Activated naive CD4-positive, alpha-beta T cell treated with anti-CD3 and anti-CD28 coated beads, Interleukin-2, amount 50 U/mL, for 72 hours (primary cell): Measurements from ENCODE around the gene GALNT17. TPM values are rescaled to one million over a fixed set of nuclear protein-coding genes. Genes with fewer than 3 reads are reported as not detected.

Experiments
- ATAC-seq, 2 donors: fragments of 150-1000 bp; cut with Tn5 transposase; 2 replicates each; pipeline ENCODE4 v1.10.0; 2021; ENCODE audit warnings: mild to moderate bottlenecking in 2 of 2, moderate library complexity in 2 of 2
- DNase-seq, 2 donors: peaks; one replicate each; pipeline ENCODE4 v3.0.0; 2021 to 2022; ENCODE audit warnings: low spot score in 2 of 2
- H3K27ac Mint-ChIP-seq, 2 donors: one replicate each; pipeline ENCODE4 v1.8.0; 2022; ENCODE audit warnings: mild to moderate bottlenecking in 2 of 2, mixed read lengths in 2 of 2
- H3K36me3 Mint-ChIP-seq, 2 donors: one replicate each; pipeline ENCODE4 v1.8.0; 2022; ENCODE audit warnings: mixed read lengths in 2 of 2
- H3K9me3 Mint-ChIP-seq, 2 donors: one replicate each; pipeline ENCODE4 v1.8.0; 2022; ENCODE audit warnings: mixed read lengths in 2 of 2
- total RNA-seq, 2 donors: library from RNA; stranded (reverse); gene quantifications; one replicate each; pipeline ENCODE4 v1.2.3, GENCODE V29; 2022

The GALNT17 gene
- not detected for total RNA-seq

GRCh38 chr7:71132127-71132376 lies at the start of gene GALNT17:
GALNT17 (plus strand) TSS chr7:71132144.
- no peak within 1 kb of the TSS for H3K27ac Mint-ChIP-seq
- H3K36me3 Mint-ChIP-seq: peaks cover 0 to 17% of the 10 kb centered on the region in 2 donors
- H3K9me3 Mint-ChIP-seq: peaks cover 4% of the 10 kb centered on the region in 2 donors
- ATAC-seq: no peak
- no peak for DNase-seq

GRCh38 chr7:71095266-71095860 lies 36.6 kb upstream of the GALNT17 start:
- Mint-ChIP-seq H3K36me3 (peaks cover 0 to 16% of the 10 kb centered on the region in 2 donors), H3K9me3 (peaks cover 36 to 45% of the 10 kb centered on the region in 2 donors), H3K27ac (no peak overlapping the region)
- ATAC-seq: no peak
- no peak for DNase-seq

GRCh38 chr7:71096351-71096750 lies 35.6 kb upstream of the GALNT17 start:
- ATAC-seq (no peak), DNase-seq (no peak)
- Mint-ChIP-seq H3K27ac (no peak overlapping the region), H3K36me3 (peaks cover 0 to 11% of the 10 kb centered on the region in 2 donors), H3K9me3 (peaks cover 31 to 40% of the 10 kb centered on the region in 2 donors)

- Mint-ChIP-seq H3K9me3 (peaks cover 22 to 25% of the 10 kb centered on the region in 2 donors), H3K36me3 (peaks cover 0 to 10% of the 10 kb centered on the region in 2 donors)
- no peak for ATAC-seq
Measured at GRCh38 chr7:71106226-71106625, 25.7 kb upstream of the GALNT17 start.

GRCh38 chr7:71112436-71112835 lies 19.5 kb upstream of the GALNT17 start:
- ATAC-seq: no peak
- H3K27ac Mint-ChIP-seq: no peak overlapping the region
- no peak for DNase-seq
- H3K9me3 Mint-ChIP-seq: peaks cover 33 to 42% of the 10 kb centered on the region in 2 donors
- peaks cover 6% of the 10 kb centered on the region in 2 donors for H3K36me3 Mint-ChIP-seq

More at GRCh38 chr7:71106226-71106625, 25.7 kb upstream of the GALNT17 start:
- H3K27ac Mint-ChIP-seq: no peak overlapping the region
- no peak for DNase-seq

GRCh38 chr7:71120096-71120495 lies 11.8 kb upstream of the GALNT17 start:
- no peak for ATAC-seq
- no peak for DNase-seq
- Mint-ChIP-seq H3K9me3 (peaks cover 13 to 27% of the 10 kb centered on the region in 2 donors), H3K36me3 (peaks cover 0 to 2% of the 10 kb centered on the region in 2 donors), H3K27ac (no peak overlapping the region)

- Mint-ChIP-seq H3K9me3 (peaks cover 4% of the 10 kb centered on the region in 2 donors), H3K36me3 (peaks cover 0 to 17% of the 10 kb centered on the region in 2 donors), H3K27ac (no peak overlapping the region)
- no peak for DNase-seq
- no peak for ATAC-seq
Measured at GRCh38 chr7:71129126-71129525, 2.8 kb upstream of the GALNT17 start.

GRCh38 chr7:71130031-71130679 lies 1.8 kb upstream of the GALNT17 start:
- peaks cover 4% of the 10 kb centered on the region in 2 donors for H3K9me3 Mint-ChIP-seq
- no peak for ATAC-seq
- no peak for DNase-seq
- no peak overlapping the region for H3K27ac Mint-ChIP-seq
- peaks cover 0 to 17% of the 10 kb centered on the region in 2 donors for H3K36me3 Mint-ChIP-seq

- Mint-ChIP-seq H3K36me3 (peaks cover 0 to 17% of the 10 kb centered on the region in 2 donors), H3K9me3 (peaks cover 4% of the 10 kb centered on the region in 2 donors), H3K27ac (no peak overlapping the region)
- ATAC-seq: no peak
- no peak for DNase-seq
Measured at GRCh38 chr7:71131256-71132126, 453 bp upstream of the GALNT17 start.

- ATAC-seq (no peak), DNase-seq (no peak)
- peaks cover 4% of the 10 kb centered on the region in 2 donors for H3K9me3 Mint-ChIP-seq
- H3K36me3 Mint-ChIP-seq: peaks cover 0 to 17% of the 10 kb centered on the region in 2 donors
- H3K27ac Mint-ChIP-seq: no peak overlapping the region
Measured at GRCh38 chr7:71132377-71133231, 660 bp downstream of the GALNT17 start.

GRCh38 chr7:71133232-71133622 lies 1.3 kb downstream of the GALNT17 start:
- ATAC-seq (no peak), DNase-seq (no peak)
- Mint-ChIP-seq H3K9me3 (peaks cover 4 to 7% of the 10 kb centered on the region in 2 donors), H3K27ac (no peak overlapping the region), H3K36me3 (peaks cover 0 to 17% of the 10 kb centered on the region in 2 donors)

GRCh38 chr7:71133856-71134255 lies 1.9 kb downstream of the GALNT17 start:
- no peak overlapping the region for H3K27ac Mint-ChIP-seq
- H3K36me3 Mint-ChIP-seq: peaks cover 0 to 17% of the 10 kb centered on the region in 2 donors
- peaks cover 4 to 9% of the 10 kb centered on the region in 2 donors for H3K9me3 Mint-ChIP-seq
- ATAC-seq (no peak), DNase-seq (no peak)

GRCh38 chr7:71135116-71135515 lies 3.2 kb downstream of the GALNT17 start:
- Mint-ChIP-seq H3K27ac (no peak overlapping the region), H3K9me3 (peaks cover 12 to 13% of the 10 kb centered on the region in 2 donors), H3K36me3 (peaks cover 0 to 26% of the 10 kb centered on the region in 2 donors)
- DNase-seq (no peak), ATAC-seq (no peak)

- DNase-seq: no peak
- Mint-ChIP-seq H3K36me3 (peaks cover 0 to 24% of the 10 kb centered on the region in 2 donors), H3K27ac (no peak overlapping the region), H3K9me3 (peaks cover 12 to 13% of the 10 kb centered on the region in 2 donors)
- ATAC-seq: no peak
Measured at GRCh38 chr7:71135663-71136062, 3.7 kb downstream of the GALNT17 start.

GRCh38 chr7:71137479-71137878 lies 5.5 kb downstream of the GALNT17 start:
- Mint-ChIP-seq H3K27ac (no peak overlapping the region), H3K36me3 (peaks cover 4 to 19% of the 10 kb centered on the region in 2 donors), H3K9me3 (peaks cover 17% of the 10 kb centered on the region in 2 donors)
- ATAC-seq (no peak), DNase-seq (no peak)

- H3K9me3 Mint-ChIP-seq: peaks cover 26 to 31% of the 10 kb centered on the region in 2 donors
- ATAC-seq: no peak
- DNase-seq: no peak
- H3K36me3 Mint-ChIP-seq: peaks cover 5 to 15% of the 10 kb centered on the region in 2 donors
- H3K27ac Mint-ChIP-seq: no peak overlapping the region
Measured at GRCh38 chr7:71140264-71140663, 8.3 kb downstream of the GALNT17 start.
